ENCODE results near the gene PPA1.
A peak's percentile ranks its signal among the peaks of the same experiment; 100 is the strongest.

PPA1 gene

DNA sequence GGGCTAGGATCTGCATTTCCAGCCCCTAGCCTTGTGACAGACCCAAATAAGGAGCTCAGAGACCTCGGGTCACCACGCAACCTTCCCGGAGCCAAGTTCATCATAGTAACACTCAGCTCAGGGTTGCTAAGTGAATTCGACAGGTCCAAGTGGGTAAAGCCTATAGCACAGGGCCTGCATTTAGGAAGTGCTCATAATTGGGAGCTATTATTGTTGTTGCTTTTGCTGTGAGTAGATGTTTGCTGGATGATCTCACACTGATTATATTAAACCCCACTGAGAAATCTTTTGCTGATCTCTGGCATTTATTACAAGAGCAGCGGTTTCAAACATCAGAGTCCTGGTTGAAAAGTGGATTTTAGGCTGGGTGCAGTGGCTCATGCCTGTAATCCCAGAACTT lies 42.6 kb downstream of the PPA1 start:
- ATAC-seq, result peak; percentile 50
- TF ChIP-seq SNAI2 (CRISPR knock-in tag; IDR thresholded peaks at IDR 0.05), result no peak
- TF ChIP-seq CSDC2 (CRISPR knock-in tag; IDR thresholded peaks at IDR 0.05), result no peak
- no peak for TF ChIP-seq PPARA (CRISPR knock-in tag; IDR thresholded peaks at IDR 0.05; ENCODE audit: borderline replicate concordance)
- TF ChIP-seq BACH2 (CRISPR knock-in tag; IDR thresholded peaks at IDR 0.05; ENCODE audit: borderline replicate concordance), result no peak
- TF ChIP-seq TCF4 (CRISPR knock-in tag; IDR thresholded peaks at IDR 0.05; ENCODE audit: borderline replicate concordance), result no peak
- TF ChIP-seq, protein P1, sequence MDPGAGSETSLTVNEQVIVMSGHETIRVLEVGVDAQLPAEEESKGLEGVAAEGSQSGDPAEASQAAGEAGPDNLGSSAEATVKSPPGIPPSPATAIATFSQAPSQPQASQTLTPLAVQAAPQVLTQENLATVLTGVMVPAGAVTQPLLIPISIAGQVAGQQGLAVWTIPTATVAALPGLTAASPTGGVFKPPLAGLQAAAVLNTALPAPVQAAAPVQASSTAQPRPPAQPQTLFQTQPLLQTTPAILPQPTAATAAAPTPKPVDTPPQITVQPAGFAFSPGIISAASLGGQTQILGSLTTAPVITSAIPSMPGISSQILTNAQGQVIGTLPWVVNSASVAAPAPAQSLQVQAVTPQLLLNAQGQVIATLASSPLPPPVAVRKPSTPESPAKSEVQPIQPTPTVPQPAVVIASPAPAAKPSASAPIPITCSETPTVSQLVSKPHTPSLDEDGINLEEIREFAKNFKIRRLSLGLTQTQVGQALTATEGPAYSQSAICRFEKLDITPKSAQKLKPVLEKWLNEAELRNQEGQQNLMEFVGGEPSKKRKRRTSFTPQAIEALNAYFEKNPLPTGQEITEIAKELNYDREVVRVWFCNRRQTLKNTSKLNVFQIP (CRISPR knock-in tag; IDR thresholded peaks at IDR 0.05; ENCODE audit: borderline replicate concordance, low read depth), result no peak
- no peak for TF ChIP-seq GLIS3 (CRISPR knock-in tag; IDR thresholded peaks at IDR 0.05)
- TF ChIP-seq ZNF8 (CRISPR knock-in tag; IDR thresholded peaks at IDR 0.05), result no peak
- TF ChIP-seq ZC3H10 (CRISPR knock-in tag; IDR thresholded peaks at IDR 0.05), result no peak
- TF ChIP-seq, protein P2, sequence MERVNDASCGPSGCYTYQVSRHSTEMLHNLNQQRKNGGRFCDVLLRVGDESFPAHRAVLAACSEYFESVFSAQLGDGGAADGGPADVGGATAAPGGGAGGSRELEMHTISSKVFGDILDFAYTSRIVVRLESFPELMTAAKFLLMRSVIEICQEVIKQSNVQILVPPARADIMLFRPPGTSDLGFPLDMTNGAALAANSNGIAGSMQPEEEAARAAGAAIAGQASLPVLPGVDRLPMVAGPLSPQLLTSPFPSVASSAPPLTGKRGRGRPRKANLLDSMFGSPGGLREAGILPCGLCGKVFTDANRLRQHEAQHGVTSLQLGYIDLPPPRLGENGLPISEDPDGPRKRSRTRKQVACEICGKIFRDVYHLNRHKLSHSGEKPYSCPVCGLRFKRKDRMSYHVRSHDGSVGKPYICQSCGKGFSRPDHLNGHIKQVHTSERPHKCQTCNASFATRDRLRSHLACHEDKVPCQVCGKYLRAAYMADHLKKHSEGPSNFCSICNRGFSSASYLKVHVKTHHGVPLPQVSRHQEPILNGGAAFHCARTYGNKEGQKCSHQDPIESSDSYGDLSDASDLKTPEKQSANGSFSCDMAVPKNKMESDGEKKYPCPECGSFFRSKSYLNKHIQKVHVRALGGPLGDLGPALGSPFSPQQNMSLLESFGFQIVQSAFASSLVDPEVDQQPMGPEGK (CRISPR knock-in tag; IDR thresholded peaks at IDR 0.05; ENCODE audit: borderline replicate concordance), result no peak
- TF ChIP-seq, protein P3, sequence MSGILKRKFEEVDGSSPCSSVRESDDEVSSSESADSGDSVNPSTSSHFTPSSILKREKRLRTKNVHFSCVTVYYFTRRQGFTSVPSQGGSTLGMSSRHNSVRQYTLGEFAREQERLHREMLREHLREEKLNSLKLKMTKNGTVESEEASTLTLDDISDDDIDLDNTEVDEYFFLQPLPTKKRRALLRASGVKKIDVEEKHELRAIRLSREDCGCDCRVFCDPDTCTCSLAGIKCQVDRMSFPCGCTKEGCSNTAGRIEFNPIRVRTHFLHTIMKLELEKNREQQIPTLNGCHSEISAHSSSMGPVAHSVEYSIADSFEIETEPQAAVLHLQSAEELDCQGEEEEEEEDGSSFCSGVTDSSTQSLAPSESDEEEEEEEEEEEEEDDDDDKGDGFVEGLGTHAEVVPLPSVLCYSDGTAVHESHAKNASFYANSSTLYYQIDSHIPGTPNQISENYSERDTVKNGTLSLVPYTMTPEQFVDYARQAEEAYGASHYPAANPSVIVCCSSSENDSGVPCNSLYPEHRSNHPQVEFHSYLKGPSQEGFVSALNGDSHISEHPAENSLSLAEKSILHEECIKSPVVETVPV (CRISPR knock-in tag; IDR thresholded peaks at IDR 0.05), result no peak
- TF ChIP-seq ESRRG (CRISPR knock-in tag; IDR thresholded peaks at IDR 0.05), result no peak
- no peak for TF ChIP-seq ZFP3 (CRISPR knock-in tag; IDR thresholded peaks at IDR 0.05)
- TF ChIP-seq ZFP30 (CRISPR knock-in tag; IDR thresholded peaks at IDR 0.05), result no peak
- no peak for TF ChIP-seq ISL1 (CRISPR knock-in tag; IDR thresholded peaks at IDR 0.05)
- TF ChIP-seq, protein P4, sequence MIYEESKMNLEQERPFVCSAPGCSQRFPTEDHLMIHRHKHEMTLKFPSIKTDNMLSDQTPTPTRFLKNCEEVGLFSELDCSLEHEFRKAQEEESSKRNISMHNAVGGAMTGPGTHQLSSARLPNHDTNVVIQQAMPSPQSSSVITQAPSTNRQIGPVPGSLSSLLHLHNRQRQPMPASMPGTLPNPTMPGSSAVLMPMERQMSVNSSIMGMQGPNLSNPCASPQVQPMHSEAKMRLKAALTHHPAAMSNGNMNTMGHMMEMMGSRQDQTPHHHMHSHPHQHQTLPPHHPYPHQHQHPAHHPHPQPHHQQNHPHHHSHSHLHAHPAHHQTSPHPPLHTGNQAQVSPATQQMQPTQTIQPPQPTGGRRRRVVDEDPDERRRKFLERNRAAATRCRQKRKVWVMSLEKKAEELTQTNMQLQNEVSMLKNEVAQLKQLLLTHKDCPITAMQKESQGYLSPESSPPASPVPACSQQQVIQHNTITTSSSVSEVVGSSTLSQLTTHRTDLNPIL (CRISPR knock-in tag; IDR thresholded peaks at IDR 0.05; ENCODE audit: low read depth), result no peak
- TF ChIP-seq ZNF565 (CRISPR knock-in tag; conservative IDR thresholded peaks at IDR 0.05; ENCODE audit: low read depth), result no peak

DNA sequence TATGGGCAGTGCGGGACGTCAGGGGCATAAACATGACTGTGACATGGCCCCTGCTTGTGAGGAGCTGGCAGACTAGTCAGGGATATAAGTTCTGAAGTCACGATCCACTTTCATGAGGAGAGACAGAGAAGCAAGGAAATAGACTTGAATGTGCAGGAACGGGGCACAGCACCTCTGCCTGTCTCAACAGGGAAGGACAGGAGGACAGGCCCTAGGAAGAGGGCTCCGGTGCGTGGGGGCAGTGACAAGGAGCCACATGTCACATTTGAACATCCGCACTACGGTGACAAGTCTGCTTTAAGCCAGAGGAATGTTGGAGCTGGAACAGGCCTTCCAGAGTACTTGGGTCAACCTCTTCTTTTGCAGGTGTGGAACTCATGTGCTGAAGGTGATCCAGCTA lies 43.1 kb downstream of the PPA1 start:
- ATAC-seq, result no peak
- no peak for TF ChIP-seq ZNF70 (CRISPR knock-in tag; IDR thresholded peaks at IDR 0.05)
- no peak for TF ChIP-seq ARNTL (CRISPR knock-in tag; IDR thresholded peaks at IDR 0.05; ENCODE audit: borderline replicate concordance, low read depth)
- no peak for TF ChIP-seq SNAI2 (CRISPR knock-in tag; IDR thresholded peaks at IDR 0.05)
- TF ChIP-seq ZC3H10 (CRISPR knock-in tag; IDR thresholded peaks at IDR 0.05), result no peak
- TF ChIP-seq, protein P1 (CRISPR knock-in tag; IDR thresholded peaks at IDR 0.05; ENCODE audit: borderline replicate concordance, low read depth), result no peak
- TF ChIP-seq ZFP30 (CRISPR knock-in tag; IDR thresholded peaks at IDR 0.05), result no peak
- TF ChIP-seq ISL1 (CRISPR knock-in tag; IDR thresholded peaks at IDR 0.05), result no peak

DNA sequence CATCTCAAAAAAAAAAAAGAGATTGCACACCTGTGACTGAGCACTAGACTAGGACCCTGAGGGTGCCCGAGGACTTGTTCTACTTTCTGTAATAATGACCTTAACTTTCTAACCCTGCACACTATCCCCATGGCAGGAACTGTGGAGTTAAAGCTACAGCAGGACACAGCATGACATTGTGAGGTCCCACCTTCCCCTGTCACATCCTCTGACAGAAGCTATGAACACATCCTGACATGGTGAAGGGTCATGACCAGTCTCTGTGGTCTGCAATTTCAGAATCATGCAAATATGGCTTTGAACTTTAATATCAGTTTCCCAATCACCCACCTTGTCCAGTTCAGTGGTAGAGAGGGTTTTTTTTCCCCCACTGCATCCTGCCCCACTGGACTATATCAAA lies 44.5 kb downstream of the PPA1 start:
- ATAC-seq, result no peak
- no peak for TF ChIP-seq GLIS3 (CRISPR knock-in tag; IDR thresholded peaks at IDR 0.05)
- TF ChIP-seq OSR1 (CRISPR knock-in tag; IDR thresholded peaks at IDR 0.05), result no peak
- TF ChIP-seq ZNF565 (CRISPR knock-in tag; conservative IDR thresholded peaks at IDR 0.05; ENCODE audit: low read depth), result no peak
- TF ChIP-seq ESRRG (CRISPR knock-in tag; IDR thresholded peaks at IDR 0.05), result no peak
- TF ChIP-seq, protein P3 (CRISPR knock-in tag; IDR thresholded peaks at IDR 0.05), result no peak
- TF ChIP-seq ZFP3 (CRISPR knock-in tag; IDR thresholded peaks at IDR 0.05), result no peak
- TF ChIP-seq BACH2 (CRISPR knock-in tag; IDR thresholded peaks at IDR 0.05; ENCODE audit: borderline replicate concordance), result no peak
- no peak for TF ChIP-seq TCF4 (CRISPR knock-in tag; IDR thresholded peaks at IDR 0.05; ENCODE audit: borderline replicate concordance)
- TF ChIP-seq, protein P4 (CRISPR knock-in tag; IDR thresholded peaks at IDR 0.05; ENCODE audit: low read depth), result no peak
- no peak for TF ChIP-seq SNAI2 (CRISPR knock-in tag; IDR thresholded peaks at IDR 0.05)
- no peak for TF ChIP-seq CSDC2 (CRISPR knock-in tag; IDR thresholded peaks at IDR 0.05)
- TF ChIP-seq, protein P5, sequence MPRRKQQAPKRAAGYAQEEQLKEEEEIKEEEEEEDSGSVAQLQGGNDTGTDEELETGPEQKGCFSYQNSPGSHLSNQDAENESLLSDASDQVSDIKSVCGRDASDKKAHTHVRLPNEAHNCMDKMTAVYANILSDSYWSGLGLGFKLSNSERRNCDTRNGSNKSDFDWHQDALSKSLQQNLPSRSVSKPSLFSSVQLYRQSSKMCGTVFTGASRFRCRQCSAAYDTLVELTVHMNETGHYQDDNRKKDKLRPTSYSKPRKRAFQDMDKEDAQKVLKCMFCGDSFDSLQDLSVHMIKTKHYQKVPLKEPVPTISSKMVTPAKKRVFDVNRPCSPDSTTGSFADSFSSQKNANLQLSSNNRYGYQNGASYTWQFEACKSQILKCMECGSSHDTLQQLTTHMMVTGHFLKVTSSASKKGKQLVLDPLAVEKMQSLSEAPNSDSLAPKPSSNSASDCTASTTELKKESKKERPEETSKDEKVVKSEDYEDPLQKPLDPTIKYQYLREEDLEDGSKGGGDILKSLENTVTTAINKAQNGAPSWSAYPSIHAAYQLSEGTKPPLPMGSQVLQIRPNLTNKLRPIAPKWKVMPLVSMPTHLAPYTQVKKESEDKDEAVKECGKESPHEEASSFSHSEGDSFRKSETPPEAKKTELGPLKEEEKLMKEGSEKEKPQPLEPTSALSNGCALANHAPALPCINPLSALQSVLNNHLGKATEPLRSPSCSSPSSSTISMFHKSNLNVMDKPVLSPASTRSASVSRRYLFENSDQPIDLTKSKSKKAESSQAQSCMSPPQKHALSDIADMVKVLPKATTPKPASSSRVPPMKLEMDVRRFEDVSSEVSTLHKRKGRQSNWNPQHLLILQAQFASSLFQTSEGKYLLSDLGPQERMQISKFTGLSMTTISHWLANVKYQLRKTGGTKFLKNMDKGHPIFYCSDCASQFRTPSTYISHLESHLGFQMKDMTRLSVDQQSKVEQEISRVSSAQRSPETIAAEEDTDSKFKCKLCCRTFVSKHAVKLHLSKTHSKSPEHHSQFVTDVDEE (CRISPR knock-in tag; IDR thresholded peaks at IDR 0.05), result no peak
- TF ChIP-seq TOX (CRISPR knock-in tag; IDR thresholded peaks at IDR 0.05; ENCODE audit: borderline replicate concordance), result no peak
- TF ChIP-seq ARNTL (CRISPR knock-in tag; IDR thresholded peaks at IDR 0.05; ENCODE audit: borderline replicate concordance, low read depth), result no peak
- TF ChIP-seq PPARA (CRISPR knock-in tag; IDR thresholded peaks at IDR 0.05; ENCODE audit: borderline replicate concordance), result no peak
- TF ChIP-seq RARB (CRISPR knock-in tag; IDR thresholded peaks at IDR 0.05), result no peak

Measured in SK-N-SH treated with all-trans-retinoic acid at 6 μM for 48 hours (cell line).